ENCODE measurements around the gene SLC22A4. TPM values are rescaled to one million over a fixed set of nuclear protein-coding genes. Genes with fewer than 3 reads are reported as not detected.

SLC22A4 gene
- total RNA-seq, 2 donors from 2014 or later = 0.68 TPM; not detected in 1

- peaks cover 6% of the 10 kb centered on the region for H3K4me1 ChIP-seq (ENCODE audit: control insufficient read depth, insufficient read depth, low read length)
- Mint-ChIP-seq H3K36me3 (ENCODE audit: low read depth) (no peaks in the 10 kb centered on the region), H3K4me1 (peaks cover 27% of the 10 kb centered on the region), H3K4me3 (no peak overlapping the region), H3K9me3 (no peaks in the 10 kb centered on the region), H3K27ac (no peak overlapping the region), H3K27me3 (ENCODE audit: insufficient read depth) (peaks cover 15% of the 10 kb centered on the region)
- no peaks in the 10 kb centered on the region for H3K9me3 ChIP-seq (ENCODE audit: control insufficient read depth, low read length)
- WGBS, 2 experiments (ENCODE audit: insufficient coverage in 1 of 2, insufficient read length in 1 of 2) = 81 to 92% methylated on average over 2 of the region's 2 CpGs
- H3K36me3 ChIP-seq (ENCODE audit: control insufficient read depth, insufficient read depth, low read length) = no peaks in the 10 kb centered on the region
- DNase-seq = no peak
- H3K4me3 ChIP-seq (ENCODE audit: low read length) = no peak overlapping the region
- peaks cover 22% of the 10 kb centered on the region for H3K27me3 ChIP-seq (ENCODE audit: control insufficient read depth, insufficient read depth, low read length, poor library complexity, severe bottlenecking)
- no peak overlapping the region for H3K9ac ChIP-seq (ENCODE audit: extremely low read depth, low read length, poor library complexity, severe bottlenecking)
- H3K27ac ChIP-seq (ENCODE audit: low read depth, low read length) = no peak overlapping the region
- no peak for TF ChIP-seq CTCF (conservative IDR thresholded peaks at IDR 0.05)
These were observed 77.9 kb downstream of the SLC22A4 start for GRCh38 chr5:132372127-132372526.

GRCh38 chr5:132372542-132372941 lies 78.3 kb downstream of the SLC22A4 start:
- peaks cover 27% of the 10 kb centered on the region for H3K4me1 Mint-ChIP-seq
- H3K27me3 Mint-ChIP-seq (ENCODE audit: insufficient read depth) = peaks cover 15% of the 10 kb centered on the region
- Histone ChIP-seq H3K9ac (ENCODE audit: extremely low read depth, low read length, poor library complexity, severe bottlenecking) (no peak overlapping the region), H3K27me3 (ENCODE audit: control insufficient read depth, insufficient read depth, low read length, poor library complexity, severe bottlenecking) (peaks cover 22% of the 10 kb centered on the region), H3K9me3 (ENCODE audit: control insufficient read depth, low read length) (no peaks in the 10 kb centered on the region), H3K36me3 (ENCODE audit: control insufficient read depth, insufficient read depth, low read length) (no peaks in the 10 kb centered on the region), H3K27ac (ENCODE audit: low read depth, low read length) (no peak overlapping the region), H3K4me3 (ENCODE audit: low read length) (no peak overlapping the region), H3K4me1 (ENCODE audit: control insufficient read depth, insufficient read depth, low read length) (peaks cover 6% of the 10 kb centered on the region)
- no peak for TF ChIP-seq CTCF (conservative IDR thresholded peaks at IDR 0.05)
- no peak overlapping the region for H3K27ac Mint-ChIP-seq
- H3K9me3 Mint-ChIP-seq = no peaks in the 10 kb centered on the region
- no peak overlapping the region for H3K4me3 Mint-ChIP-seq
- DNase-seq = no peak
- H3K36me3 Mint-ChIP-seq (ENCODE audit: low read depth) = no peaks in the 10 kb centered on the region

GRCh38 chr5:132375957-132376356 lies 81.8 kb downstream of the SLC22A4 start:
- H3K9ac ChIP-seq (ENCODE audit: extremely low read depth, low read length, poor library complexity, severe bottlenecking) = no peak overlapping the region
- peaks cover 19% of the 10 kb centered on the region for H3K4me1 Mint-ChIP-seq
- H3K36me3 ChIP-seq (ENCODE audit: control insufficient read depth, insufficient read depth, low read length) = no peaks in the 10 kb centered on the region
- H3K27me3 ChIP-seq (ENCODE audit: control insufficient read depth, insufficient read depth, low read length, poor library complexity, severe bottlenecking) = peaks cover 12% of the 10 kb centered on the region
- H3K36me3 Mint-ChIP-seq (ENCODE audit: low read depth) = peaks cover 1% of the 10 kb centered on the region
- no peaks in the 10 kb centered on the region for H3K9me3 Mint-ChIP-seq
- no peak for DNase-seq
- H3K27ac ChIP-seq (ENCODE audit: low read depth, low read length) = no peak overlapping the region
- peaks cover 4% of the 10 kb centered on the region for H3K4me1 ChIP-seq (ENCODE audit: control insufficient read depth, insufficient read depth, low read length)
- H3K4me3 Mint-ChIP-seq = no peak overlapping the region
- no peak for TF ChIP-seq CTCF (conservative IDR thresholded peaks at IDR 0.05)
- WGBS, 2 experiments (ENCODE audit: insufficient coverage in 1 of 2, insufficient read length in 1 of 2) = 86 to 92% methylated on average over 1 to 3 of the region's 3 CpGs
- H3K27ac Mint-ChIP-seq = no peak overlapping the region
- peaks cover 6% of the 10 kb centered on the region for H3K27me3 Mint-ChIP-seq (ENCODE audit: insufficient read depth)
- no peaks in the 10 kb centered on the region for H3K9me3 ChIP-seq (ENCODE audit: control insufficient read depth, low read length)
- no peak overlapping the region for H3K4me3 ChIP-seq (ENCODE audit: low read length)
